ENCODE measurements around the gene SLC25A44. TPM values are rescaled to one million over a fixed set of nuclear protein-coding genes. Genes with fewer than 3 reads are reported as not detected.

SLC25A44 gene
- total RNA-seq, 1 experiment from 2014 or later: 29.3 TPM

- POLR2A ChIA-PET: no interaction called here
- CTCF ChIA-PET: interaction anchor here (0.5 to 1.4 kb wide), 7 partner anchors 12 to 130 kb away, joined by 3 to 6 read pairs (median 4); no protein-coding TSS in a partner anchor
- Mint-ChIP-seq H3K9me3 (ENCODE audit: unreplicated experiment) (no peaks in the 10 kb centered on the region), H3K27ac (ENCODE audit: unreplicated experiment) (no peak overlapping the region), H3K4me3 (ENCODE audit: unreplicated experiment) (no peak overlapping the region), H3K4me1 (ENCODE audit: low read depth, unreplicated experiment) (no peaks in the 10 kb centered on the region), H3K27me3 (ENCODE audit: insufficient read depth, unreplicated experiment) (no peaks in the 10 kb centered on the region), H3K36me3 (ENCODE audit: insufficient read depth, unreplicated experiment) (peaks cover 84% of the 10 kb centered on the region)
- no TSS peak for BruUV-seq (replicated peaks)
- peak in 1 of 2 experiments; percentile 28 for TF ChIP-seq CTCF (IDR thresholded peaks at IDR 0.05; ENCODE audit: insufficient read depth in 1 of 2, low read depth in 1 of 2, low read length in 1 of 2, severe bottlenecking in 1 of 2, unreplicated experiment in 1 of 2)
- peak in 1 of 2 experiments; percentile 42 for DNase-seq
- Histone ChIP-seq H3K4me1 (no peaks in the 10 kb centered on the region), H3K9me3 (no peaks in the 10 kb centered on the region), H3K36me3 (ENCODE audit: control insufficient read depth, insufficient read depth, low read length) (peaks cover 13% of the 10 kb centered on the region), H3K27me3 (replicated peaks; ENCODE audit: control insufficient read depth, insufficient read depth, low read length) (no peaks in the 10 kb centered on the region), H3K4me3 (ENCODE audit: low read depth, low read length) (no peak overlapping the region)
- intact Hi-C loops (cut with micrococcal nuclease; ENCODE audit: unreplicated experiment): no loop called here
These were observed 65.9 kb downstream of the SLC25A44 start for GRCh38 chr1:156259805-156260204.

- no TSS peak for BruUV-seq (replicated peaks)
- H3K27me3 ChIP-seq (replicated peaks; ENCODE audit: control insufficient read depth, insufficient read depth, low read length): no peaks in the 10 kb centered on the region
- H3K9me3 Mint-ChIP-seq (ENCODE audit: unreplicated experiment): no peaks in the 10 kb centered on the region
- no peaks in the 10 kb centered on the region for H3K4me1 ChIP-seq
- H3K27ac Mint-ChIP-seq (ENCODE audit: unreplicated experiment): peak overlapping the region; percentile 43
- H3K4me3 Mint-ChIP-seq (ENCODE audit: unreplicated experiment): no peak overlapping the region
- intact Hi-C loops (cut with micrococcal nuclease; ENCODE audit: unreplicated experiment): no loop called here
- no peaks in the 10 kb centered on the region for H3K9me3 ChIP-seq
- ChIA-PET CTCF (interaction anchor here (0.6 kb wide), 2 partner anchors 36 to 125 kb away, joined by 3 to 4 read pairs; no protein-coding TSS in a partner anchor), POLR2A (no interaction called here)
- no peaks in the 10 kb centered on the region for H3K4me1 Mint-ChIP-seq (ENCODE audit: low read depth, unreplicated experiment)
- TF ChIP-seq CTCF (IDR thresholded peaks at IDR 0.05; ENCODE audit: insufficient read depth in 1 of 2, low read depth in 1 of 2, low read length in 1 of 2, severe bottlenecking in 1 of 2, unreplicated experiment in 1 of 2): no peak
- H3K36me3 Mint-ChIP-seq (ENCODE audit: insufficient read depth, unreplicated experiment): peaks cover 88% of the 10 kb centered on the region
- H3K4me3 ChIP-seq (ENCODE audit: low read depth, low read length): no peak overlapping the region
- DNase-seq: no peak
- H3K27me3 Mint-ChIP-seq (ENCODE audit: insufficient read depth, unreplicated experiment): no peaks in the 10 kb centered on the region
- peaks cover 15% of the 10 kb centered on the region for H3K36me3 ChIP-seq (ENCODE audit: control insufficient read depth, insufficient read depth, low read length)
These were observed 67.0 kb downstream of the SLC25A44 start for GRCh38 chr1:156260896-156261295.

Other genes with a start within 250 kb of the SLC25A44 start
- gene ARHGEF2, start 215.6 kb upstream of the SLC25A44 start, total RNA-seq (2022): 46.9 and 60.3 TPM in 2 replicates
- gene SSR2, start 173.2 kb upstream of the SLC25A44 start, total RNA-seq (2022): 198 and 203 TPM in 2 replicates
- gene UBQLN4, start 140.3 kb upstream of the SLC25A44 start, total RNA-seq (2022): 60.9 and 65.5 TPM in 2 replicates
- gene LAMTOR2, start 139.3 kb upstream of the SLC25A44 start, total RNA-seq (2022): 49.4 and 49.5 TPM in 2 replicates
- 138 and 141 TPM in 2 replicates for gene RAB25, start 132.9 kb upstream of the SLC25A44 start, total RNA-seq (2022)
- 8.9 and 12.2 TPM in 2 replicates for gene MEX3A, start 111.6 kb upstream of the SLC25A44 start, total RNA-seq (2022)
- 112 and 113 TPM in 2 replicates for gene LMNA, start 79.4 kb upstream of the SLC25A44 start, total RNA-seq (2022)
- gene SEMA4A, start 40.5 kb upstream of the SLC25A44 start, total RNA-seq (2022): 0.52 and 1.3 TPM in 2 replicates
- 90.2 and 95.7 TPM in 2 replicates for gene PMF1, start 18.9 kb downstream of the SLC25A44 start, total RNA-seq (2022)
- 1.3 and 2.0 TPM in 2 replicates for gene BGLAP, start 48.1 kb downstream of the SLC25A44 start, total RNA-seq (2022)
- 4.1 and 4.6 TPM in 2 replicates for gene PAQR6, start 54.0 kb downstream of the SLC25A44 start, total RNA-seq (2022)
- 146 and 155 TPM in 2 replicates for gene SMG5, start 88.7 kb downstream of the SLC25A44 start, total RNA-seq (2022)
- gene TMEM79, start 90.2 kb downstream of the SLC25A44 start, total RNA-seq (2022): 9.5 and 10.7 TPM in 2 replicates
- 63.9 and 74.4 TPM in 2 replicates for gene GLMP, start 101.6 kb downstream of the SLC25A44 start, total RNA-seq (2022)
- not detected in 2 replicates for gene VHLL, start 105.2 kb downstream of the SLC25A44 start, total RNA-seq (2022)
- gene CCT3, start 144.2 kb downstream of the SLC25A44 start, total RNA-seq (2022): 340 and 380 TPM in 2 replicates
- 2.8 and 3.9 TPM in 2 replicates for gene TSACC, start 144.4 kb downstream of the SLC25A44 start, total RNA-seq (2022)
- 4.6 and 6.5 TPM in 2 replicates for gene RHBG, start 175.1 kb downstream of the SLC25A44 start, total RNA-seq (2022)